Liver (tissue), 3 donors: ENCODE data around the gene TRIM41.

Experiments
- EGR1 ChIP-seq, 2 donors: IDR thresholded peaks; 2 replicates each; pipeline ENCODE4 v1.6.1; 2016 to 2018; ENCODE audit warnings: antibody characterized with exemption in 2 of 2, low read depth in 2 of 2
- FOXA1 ChIP-seq: IDR thresholded peaks from 2 replicates; pipeline ENCODE4 v1.6.1; 2016; ENCODE audit warnings: antibody characterized with exemption
- GABPA ChIP-seq, 2 donors: IDR thresholded peaks in 1 of 2; conservative IDR thresholded peaks in 1 of 2; 2 replicates each; pipeline ENCODE4 v1.6.1; 2016; ENCODE audit warnings: antibody characterized with exemption in 2 of 2, mild to moderate bottlenecking in 1 of 2, moderate library complexity in 1 of 2
- HNF4G ChIP-seq: IDR thresholded peaks from 2 replicates; pipeline ENCODE4 v1.6.1; 2016; ENCODE audit warnings: antibody characterized with exemption
- JUND ChIP-seq, 2 donors: IDR thresholded peaks; 2 replicates each; pipeline ENCODE4 v1.6.1; 2016; ENCODE audit warnings: antibody characterized with exemption in 2 of 2
- NR2F2 ChIP-seq: IDR thresholded peaks from 2 replicates; pipeline ENCODE4 v1.6.1; 2016; ENCODE audit warnings: antibody characterized with exemption
- RAD21 ChIP-seq, 2 donors: IDR thresholded peaks; 2 replicates each; pipeline ENCODE4 v1.6.1; 2016; ENCODE audit warnings: antibody characterized with exemption in 2 of 2, mild to moderate bottlenecking in 2 of 2
- YY1 ChIP-seq: IDR thresholded peaks from 2 replicates; pipeline ENCODE4 v1.6.1; 2016; ENCODE audit warnings: antibody characterized with exemption, mild to moderate bottlenecking
- TF ChIP-seq, protein P1 (sequence below): fragments of 150-350 bp; IDR thresholded peaks from 2 replicates; pipeline ENCODE4 v1.5.1; 2017; ENCODE audit warnings: improper control_type of control experiment, low read depth, low read length; ENCODE audit not compliant: missing input control
- TF ChIP-seq, protein P2 (sequence below): IDR thresholded peaks from 2 replicates; pipeline ENCODE4 v1.6.1; 2016; ENCODE audit warnings: antibody characterized with exemption
- TF ChIP-seq, protein P3 (sequence below): IDR thresholded peaks from 2 replicates; pipeline ENCODE4 v1.6.1; 2016; ENCODE audit warnings: antibody characterized with exemption, mild to moderate bottlenecking
- TF ChIP-seq, protein P4 (sequence below): IDR thresholded peaks from 2 replicates; pipeline ENCODE4 v1.6.1; 2016; ENCODE audit warnings: antibody characterized with exemption
- TF ChIP-seq, protein P5 (sequence below): IDR thresholded peaks from 2 replicates; pipeline ENCODE4 v1.6.1; 2016; ENCODE audit warnings: antibody characterized with exemption
- donor health status: healthy.
- donor health status: healthy.

DNA sequence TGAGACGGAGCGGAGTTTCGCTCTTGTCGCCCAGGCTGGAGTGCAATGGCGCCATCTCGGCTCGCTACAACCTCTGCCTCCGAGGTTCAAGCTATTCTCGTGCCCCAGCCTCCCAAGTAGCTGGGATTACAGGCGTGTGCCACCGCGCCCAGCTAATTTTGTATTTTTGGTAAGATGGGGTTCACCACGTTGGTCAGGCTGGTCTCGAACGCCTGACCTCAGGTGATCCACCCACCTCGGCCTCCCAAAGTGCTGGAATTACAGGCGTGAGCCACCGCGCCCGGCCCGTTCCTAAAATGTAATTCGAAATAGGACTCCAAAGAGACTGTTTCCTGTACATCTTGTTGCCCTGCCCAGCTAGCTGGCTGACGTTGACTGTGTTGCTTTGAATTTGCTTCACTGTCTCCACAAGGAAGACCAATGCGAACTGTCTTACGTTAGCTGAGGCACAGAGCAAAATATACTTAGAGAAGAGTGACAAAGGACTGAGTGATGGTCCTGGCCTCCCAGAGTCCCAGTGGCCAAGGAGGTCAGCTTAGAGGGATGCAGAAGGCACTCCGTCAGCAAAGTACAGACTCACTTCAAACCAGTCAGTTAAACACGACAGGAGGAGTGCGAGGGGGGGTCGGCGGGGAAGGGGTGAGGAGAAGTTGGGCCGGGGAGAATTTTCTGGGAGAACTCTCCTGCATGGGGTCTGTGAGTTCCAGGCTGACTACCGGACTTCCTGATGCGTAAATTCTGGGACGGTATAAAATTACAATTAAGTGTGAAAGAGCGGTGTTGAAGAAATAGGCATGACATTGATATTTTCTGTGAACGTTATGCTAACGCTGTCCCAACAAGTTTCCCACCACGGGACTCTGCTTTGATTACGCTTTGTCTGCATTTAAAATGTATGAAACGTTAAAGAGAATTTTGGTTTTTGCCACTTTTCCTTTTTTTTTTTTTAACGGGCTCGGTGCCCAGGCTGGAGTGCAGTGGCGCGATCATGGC, 6.8 kb upstream of the TRIM41 start:
- TF ChIP-seq, protein P1, sequence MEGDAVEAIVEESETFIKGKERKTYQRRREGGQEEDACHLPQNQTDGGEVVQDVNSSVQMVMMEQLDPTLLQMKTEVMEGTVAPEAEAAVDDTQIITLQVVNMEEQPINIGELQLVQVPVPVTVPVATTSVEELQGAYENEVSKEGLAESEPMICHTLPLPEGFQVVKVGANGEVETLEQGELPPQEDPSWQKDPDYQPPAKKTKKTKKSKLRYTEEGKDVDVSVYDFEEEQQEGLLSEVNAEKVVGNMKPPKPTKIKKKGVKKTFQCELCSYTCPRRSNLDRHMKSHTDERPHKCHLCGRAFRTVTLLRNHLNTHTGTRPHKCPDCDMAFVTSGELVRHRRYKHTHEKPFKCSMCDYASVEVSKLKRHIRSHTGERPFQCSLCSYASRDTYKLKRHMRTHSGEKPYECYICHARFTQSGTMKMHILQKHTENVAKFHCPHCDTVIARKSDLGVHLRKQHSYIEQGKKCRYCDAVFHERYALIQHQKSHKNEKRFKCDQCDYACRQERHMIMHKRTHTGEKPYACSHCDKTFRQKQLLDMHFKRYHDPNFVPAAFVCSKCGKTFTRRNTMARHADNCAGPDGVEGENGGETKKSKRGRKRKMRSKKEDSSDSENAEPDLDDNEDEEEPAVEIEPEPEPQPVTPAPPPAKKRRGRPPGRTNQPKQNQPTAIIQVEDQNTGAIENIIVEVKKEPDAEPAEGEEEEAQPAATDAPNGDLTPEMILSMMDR = no peak
- TF ChIP-seq JUND (IDR thresholded peaks at IDR 0.05) = no peak
- TF ChIP-seq, protein P2, sequence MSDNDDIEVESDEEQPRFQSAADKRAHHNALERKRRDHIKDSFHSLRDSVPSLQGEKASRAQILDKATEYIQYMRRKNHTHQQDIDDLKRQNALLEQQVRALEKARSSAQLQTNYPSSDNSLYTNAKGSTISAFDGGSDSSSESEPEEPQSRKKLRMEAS = no peak
- TF ChIP-seq YY1 = no peak
- no peak for TF ChIP-seq RAD21 (IDR thresholded peaks at IDR 0.05)
- no peak for TF ChIP-seq EGR1 (IDR thresholded peaks at IDR 0.05; ENCODE audit: low read depth in 2 of 2)
- TF ChIP-seq, protein P3, sequence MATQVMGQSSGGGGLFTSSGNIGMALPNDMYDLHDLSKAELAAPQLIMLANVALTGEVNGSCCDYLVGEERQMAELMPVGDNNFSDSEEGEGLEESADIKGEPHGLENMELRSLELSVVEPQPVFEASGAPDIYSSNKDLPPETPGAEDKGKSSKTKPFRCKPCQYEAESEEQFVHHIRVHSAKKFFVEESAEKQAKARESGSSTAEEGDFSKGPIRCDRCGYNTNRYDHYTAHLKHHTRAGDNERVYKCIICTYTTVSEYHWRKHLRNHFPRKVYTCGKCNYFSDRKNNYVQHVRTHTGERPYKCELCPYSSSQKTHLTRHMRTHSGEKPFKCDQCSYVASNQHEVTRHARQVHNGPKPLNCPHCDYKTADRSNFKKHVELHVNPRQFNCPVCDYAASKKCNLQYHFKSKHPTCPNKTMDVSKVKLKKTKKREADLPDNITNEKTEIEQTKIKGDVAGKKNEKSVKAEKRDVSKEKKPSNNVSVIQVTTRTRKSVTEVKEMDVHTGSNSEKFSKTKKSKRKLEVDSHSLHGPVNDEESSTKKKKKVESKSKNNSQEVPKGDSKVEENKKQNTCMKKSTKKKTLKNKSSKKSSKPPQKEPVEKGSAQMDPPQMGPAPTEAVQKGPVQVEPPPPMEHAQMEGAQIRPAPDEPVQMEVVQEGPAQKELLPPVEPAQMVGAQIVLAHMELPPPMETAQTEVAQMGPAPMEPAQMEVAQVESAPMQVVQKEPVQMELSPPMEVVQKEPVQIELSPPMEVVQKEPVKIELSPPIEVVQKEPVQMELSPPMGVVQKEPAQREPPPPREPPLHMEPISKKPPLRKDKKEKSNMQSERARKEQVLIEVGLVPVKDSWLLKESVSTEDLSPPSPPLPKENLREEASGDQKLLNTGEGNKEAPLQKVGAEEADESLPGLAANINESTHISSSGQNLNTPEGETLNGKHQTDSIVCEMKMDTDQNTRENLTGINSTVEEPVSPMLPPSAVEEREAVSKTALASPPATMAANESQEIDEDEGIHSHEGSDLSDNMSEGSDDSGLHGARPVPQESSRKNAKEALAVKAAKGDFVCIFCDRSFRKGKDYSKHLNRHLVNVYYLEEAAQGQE = no peak
- TF ChIP-seq, protein P4, sequence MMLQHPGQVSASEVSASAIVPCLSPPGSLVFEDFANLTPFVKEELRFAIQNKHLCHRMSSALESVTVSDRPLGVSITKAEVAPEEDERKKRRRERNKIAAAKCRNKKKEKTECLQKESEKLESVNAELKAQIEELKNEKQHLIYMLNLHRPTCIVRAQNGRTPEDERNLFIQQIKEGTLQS = no peak
- TF ChIP-seq NR2F2 = no peak
- TF ChIP-seq GABPA (IDR thresholded peaks at IDR 0.05 in 1 of 2, conservative IDR thresholded peaks at IDR 0.05 in 1 of 2) = no peak
- no peak for TF ChIP-seq HNF4G
- TF ChIP-seq, protein P5, sequence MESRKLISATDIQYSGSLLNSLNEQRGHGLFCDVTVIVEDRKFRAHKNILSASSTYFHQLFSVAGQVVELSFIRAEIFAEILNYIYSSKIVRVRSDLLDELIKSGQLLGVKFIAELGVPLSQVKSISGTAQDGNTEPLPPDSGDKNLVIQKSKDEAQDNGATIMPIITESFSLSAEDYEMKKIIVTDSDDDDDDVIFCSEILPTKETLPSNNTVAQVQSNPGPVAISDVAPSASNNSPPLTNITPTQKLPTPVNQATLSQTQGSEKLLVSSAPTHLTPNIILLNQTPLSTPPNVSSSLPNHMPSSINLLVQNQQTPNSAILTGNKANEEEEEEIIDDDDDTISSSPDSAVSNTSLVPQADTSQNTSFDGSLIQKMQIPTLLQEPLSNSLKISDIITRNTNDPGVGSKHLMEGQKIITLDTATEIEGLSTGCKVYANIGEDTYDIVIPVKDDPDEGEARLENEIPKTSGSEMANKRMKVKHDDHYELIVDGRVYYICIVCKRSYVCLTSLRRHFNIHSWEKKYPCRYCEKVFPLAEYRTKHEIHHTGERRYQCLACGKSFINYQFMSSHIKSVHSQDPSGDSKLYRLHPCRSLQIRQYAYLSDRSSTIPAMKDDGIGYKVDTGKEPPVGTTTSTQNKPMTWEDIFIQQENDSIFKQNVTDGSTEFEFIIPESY = no peak
- no peak for TF ChIP-seq FOXA1
